NCI-H1694 (cell line): ENCODE measurements around the gene DHX9.

ENCODE experiments used
- DNase-seq: peaks from one replicate; lab custom pipeline; 2025; lab: John Stamatoyannopoulos, UW

Gene DHX9

GRCh38 chr1:182841368-182841988 lies 2.3 kb downstream of the DHX9 start:
- no peak for DNase-seq

- no peak for DNase-seq
These were observed 3.1 kb downstream of the DHX9 start for GRCh38 chr1:182842265-182842664.

- no peak for DNase-seq
These were observed 6.2 kb downstream of the DHX9 start for GRCh38 chr1:182845379-182845778.

GRCh38 chr1:182845894-182846293 lies 6.7 kb downstream of the DHX9 start:
- DNase-seq, result no peak

- DNase-seq, result no peak
These were observed 8.0 kb downstream of the DHX9 start for GRCh38 chr1:182847105-182847504.

- DNase-seq, result no peak
These were observed 9.6 kb downstream of the DHX9 start for GRCh38 chr1:182848736-182849135.

GRCh38 chr1:182850319-182850718 lies 11.2 kb downstream of the DHX9 start:
- DNase-seq, result no peak

- no peak for DNase-seq
These were observed 12.7 kb downstream of the DHX9 start for GRCh38 chr1:182851825-182852224.

- DNase-seq, result no peak
These were observed 16.8 kb downstream of the DHX9 start for GRCh38 chr1:182855911-182856310.

GRCh38 chr1:182857212-182857611 lies 18.1 kb downstream of the DHX9 start:
- no peak for DNase-seq

- no peak for DNase-seq
These were observed 21.5 kb downstream of the DHX9 start for GRCh38 chr1:182860658-182861057.

GRCh38 chr1:182861994-182862393 lies 22.8 kb downstream of the DHX9 start:
- DNase-seq, result no peak

- no peak for DNase-seq
These were observed 23.7 kb downstream of the DHX9 start for GRCh38 chr1:182862827-182863226.

- DNase-seq, result no peak
These were observed 24.8 kb downstream of the DHX9 start for GRCh38 chr1:182863940-182864339.

GRCh38 chr1:182867861-182868260 lies 28.7 kb downstream of the DHX9 start:
- DNase-seq, result no peak

GRCh38 chr1:182869241-182869666 lies 30.1 kb downstream of the DHX9 start:
- DNase-seq, result no peak

- no peak for DNase-seq
These were observed 33.7 kb downstream of the DHX9 start for GRCh38 chr1:182872881-182873280.

GRCh38 chr1:182875889-182876288 lies 36.7 kb downstream of the DHX9 start:
- DNase-seq, result no peak

- no peak for DNase-seq
These were observed 38.2 kb downstream of the DHX9 start for GRCh38 chr1:182877331-182877730.

GRCh38 chr1:182877842-182878241 lies 38.7 kb downstream of the DHX9 start:
- no peak for DNase-seq

GRCh38 chr1:182884872-182885271 lies 45.7 kb downstream of the DHX9 start:
- DNase-seq, result no peak

- no peak for DNase-seq
These were observed 46.4 kb downstream of the DHX9 start for GRCh38 chr1:182885591-182885990.

GRCh38 chr1:182886985-182887384 lies 47.8 kb downstream of the DHX9 start:
- no peak for DNase-seq

- DNase-seq, result no peak
These were observed 49.8 kb downstream of the DHX9 start for GRCh38 chr1:182888736-182889531.
